ENCODE measurements around the gene GOLGA3. TPM values are rescaled to one million over a fixed set of nuclear protein-coding genes. Genes with fewer than 3 reads are reported as not detected.
"Not testable (repeated sequence)": the region's sequence is repeated elsewhere in the genome, so short reads cannot be mapped to it uniquely, and the experiment has no call there.

The GOLGA3 gene, protein sequence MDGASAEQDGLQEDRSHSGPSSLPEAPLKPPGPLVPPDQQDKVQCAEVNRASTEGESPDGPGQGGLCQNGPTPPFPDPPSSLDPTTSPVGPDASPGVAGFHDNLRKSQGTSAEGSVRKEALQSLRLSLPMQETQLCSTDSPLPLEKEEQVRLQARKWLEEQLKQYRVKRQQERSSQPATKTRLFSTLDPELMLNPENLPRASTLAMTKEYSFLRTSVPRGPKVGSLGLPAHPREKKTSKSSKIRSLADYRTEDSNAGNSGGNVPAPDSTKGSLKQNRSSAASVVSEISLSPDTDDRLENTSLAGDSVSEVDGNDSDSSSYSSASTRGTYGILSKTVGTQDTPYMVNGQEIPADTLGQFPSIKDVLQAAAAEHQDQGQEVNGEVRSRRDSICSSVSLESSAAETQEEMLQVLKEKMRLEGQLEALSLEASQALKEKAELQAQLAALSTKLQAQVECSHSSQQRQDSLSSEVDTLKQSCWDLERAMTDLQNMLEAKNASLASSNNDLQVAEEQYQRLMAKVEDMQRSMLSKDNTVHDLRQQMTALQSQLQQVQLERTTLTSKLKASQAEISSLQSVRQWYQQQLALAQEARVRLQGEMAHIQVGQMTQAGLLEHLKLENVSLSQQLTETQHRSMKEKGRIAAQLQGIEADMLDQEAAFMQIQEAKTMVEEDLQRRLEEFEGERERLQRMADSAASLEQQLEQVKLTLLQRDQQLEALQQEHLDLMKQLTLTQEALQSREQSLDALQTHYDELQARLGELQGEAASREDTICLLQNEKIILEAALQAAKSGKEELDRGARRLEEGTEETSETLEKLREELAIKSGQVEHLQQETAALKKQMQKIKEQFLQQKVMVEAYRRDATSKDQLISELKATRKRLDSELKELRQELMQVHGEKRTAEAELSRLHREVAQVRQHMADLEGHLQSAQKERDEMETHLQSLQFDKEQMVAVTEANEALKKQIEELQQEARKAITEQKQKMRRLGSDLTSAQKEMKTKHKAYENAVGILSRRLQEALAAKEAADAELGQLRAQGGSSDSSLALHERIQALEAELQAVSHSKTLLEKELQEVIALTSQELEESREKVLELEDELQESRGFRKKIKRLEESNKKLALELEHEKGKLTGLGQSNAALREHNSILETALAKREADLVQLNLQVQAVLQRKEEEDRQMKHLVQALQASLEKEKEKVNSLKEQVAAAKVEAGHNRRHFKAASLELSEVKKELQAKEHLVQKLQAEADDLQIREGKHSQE (N-terminal part only)
- polyA plus RNA-seq: 10.5 to 23.5 TPM (median 11.0 TPM) in 3 replicates
- 20.0 TPM for polyA plus RNA-seq (2011; ENCODE audit: low read depth)
- 8.6 and 12.4 TPM in 2 replicates for polyA plus RNA-seq (2011; cell fraction: cytosol; rRNA removed)
- polyA plus RNA-seq (2011; cell fraction: nucleus; rRNA removed): 40.0 and 41.3 TPM in 2 replicates
- 13.0 and 25.2 TPM in 2 replicates for polyA plus RNA-seq (2012; ENCODE audit: low replicate concordance)
- 34.7 to 82.1 TPM (median 41.6 TPM) in 3 replicates for polyA minus RNA-seq
- polyA minus RNA-seq (2011; cell fraction: cytosol; rRNA and poly(A)+ RNA removed): 48.7 TPM
- 47.3 and 63.0 TPM in 2 replicates for polyA minus RNA-seq (2011; cell fraction: nucleus; rRNA and poly(A)+ RNA removed)

DNA sequence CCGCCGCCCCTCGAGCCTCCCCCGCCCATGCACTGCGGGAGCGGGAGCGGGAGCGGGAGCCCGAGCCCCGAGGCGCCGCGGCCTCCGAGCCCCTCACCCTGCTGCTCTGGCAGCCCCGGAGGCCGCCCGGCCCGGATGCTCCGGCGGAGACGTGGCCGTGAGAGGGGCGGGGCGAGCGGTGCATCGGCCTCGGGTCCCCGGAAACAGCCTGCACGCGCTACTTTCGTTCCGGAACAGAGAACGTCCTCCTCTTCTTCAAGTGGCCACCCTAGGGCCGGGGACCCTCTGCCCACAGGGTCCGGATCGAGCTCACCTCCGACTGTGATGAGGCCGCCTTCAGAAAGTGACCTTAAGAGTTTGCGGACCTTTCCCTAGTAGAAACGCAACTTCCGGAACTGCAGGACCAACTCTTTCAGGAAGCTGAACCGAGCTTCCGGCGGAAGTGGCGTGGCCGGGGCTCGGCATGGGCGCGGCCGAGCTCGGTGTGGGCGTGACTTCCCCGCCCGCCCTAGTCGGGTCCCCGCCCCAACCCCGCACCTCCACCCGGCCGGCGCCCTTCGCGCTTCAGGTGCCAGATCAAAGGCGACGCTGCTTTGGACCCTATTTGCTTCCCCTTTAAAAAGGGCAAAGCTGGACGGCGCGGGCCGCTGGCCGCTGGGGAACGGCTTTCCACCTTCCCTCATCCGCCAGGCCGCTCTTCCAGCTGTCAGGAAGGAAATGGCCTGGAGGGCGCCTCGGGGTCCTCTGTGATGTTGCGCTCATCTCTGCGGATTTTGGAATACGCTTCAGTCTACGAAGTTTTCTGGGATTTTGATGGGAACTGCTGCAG, at the start of gene GOLGA3:
Gene GOLGA3 (minus strand): TSS at position 164 of the 829 bp plus-strand sequence. CDS start 6,741 bp downstream, outside the sequence.
- peaks cover 15% of the 10 kb centered on the region for H3K4me1 ChIP-seq (ENCODE audit: control insufficient read depth, extremely low read depth, insufficient read depth, low read length)
- H3K36me3 ChIP-seq (ENCODE audit: control insufficient read depth in 2 of 2, extremely low read depth in 1 of 2, insufficient read depth in 2 of 2, low read length in 2 of 2): peaks cover 26 to 27% of the 10 kb centered on the region in 2 experiments
- peak within 1 kb of the TSS; percentile 98 for H2AFZ ChIP-seq (ENCODE audit: control insufficient read depth, low read length)
- TF ChIP-seq, protein P1, sequence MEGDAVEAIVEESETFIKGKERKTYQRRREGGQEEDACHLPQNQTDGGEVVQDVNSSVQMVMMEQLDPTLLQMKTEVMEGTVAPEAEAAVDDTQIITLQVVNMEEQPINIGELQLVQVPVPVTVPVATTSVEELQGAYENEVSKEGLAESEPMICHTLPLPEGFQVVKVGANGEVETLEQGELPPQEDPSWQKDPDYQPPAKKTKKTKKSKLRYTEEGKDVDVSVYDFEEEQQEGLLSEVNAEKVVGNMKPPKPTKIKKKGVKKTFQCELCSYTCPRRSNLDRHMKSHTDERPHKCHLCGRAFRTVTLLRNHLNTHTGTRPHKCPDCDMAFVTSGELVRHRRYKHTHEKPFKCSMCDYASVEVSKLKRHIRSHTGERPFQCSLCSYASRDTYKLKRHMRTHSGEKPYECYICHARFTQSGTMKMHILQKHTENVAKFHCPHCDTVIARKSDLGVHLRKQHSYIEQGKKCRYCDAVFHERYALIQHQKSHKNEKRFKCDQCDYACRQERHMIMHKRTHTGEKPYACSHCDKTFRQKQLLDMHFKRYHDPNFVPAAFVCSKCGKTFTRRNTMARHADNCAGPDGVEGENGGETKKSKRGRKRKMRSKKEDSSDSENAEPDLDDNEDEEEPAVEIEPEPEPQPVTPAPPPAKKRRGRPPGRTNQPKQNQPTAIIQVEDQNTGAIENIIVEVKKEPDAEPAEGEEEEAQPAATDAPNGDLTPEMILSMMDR (optimal IDR thresholded peaks at IDR 0.05 in 1 of 3, IDR thresholded peaks at IDR 0.05 in 1 of 3, conservative IDR thresholded peaks at IDR 0.05 in 1 of 3; ENCODE audit: extremely low read depth in 1 of 3, insufficient read depth in 2 of 3, low read length in 3 of 3): no peak
- TF ChIP-seq EZH2 (IDR thresholded peaks at IDR 0.05; ENCODE audit: low read length): no peak
- DNase-seq (ENCODE audit: low read depth, low spot score) (peak; percentile 52), FAIRE-seq (no peak)
- no peaks in the 10 kb centered on the region for H3K27me3 ChIP-seq (ENCODE audit: control insufficient read depth, extremely low read depth, insufficient read depth, low read length)
- peak within 1 kb of the TSS; percentile 81 for H3K4me2 ChIP-seq (ENCODE audit: control insufficient read depth, extremely low read depth, insufficient read depth, low read depth, low read length)
- no peaks in the 10 kb centered on the region for H3K9me3 ChIP-seq (ENCODE audit: control insufficient read depth, low read depth, low read length)
- H3K27ac ChIP-seq (ENCODE audit: control insufficient read depth, insufficient read depth, low read length): peak within 1 kb of the TSS; percentile 99
- peaks cover 3% of the 10 kb centered on the region for H4K20me1 ChIP-seq (ENCODE audit: control insufficient read depth, extremely low read depth, insufficient read depth, low read length)
- dilution Hi-C loops (cut with MboI; ENCODE audit: extremely low pct_ligation_motif_present, low sequenced_read_pairs): no loop called here
- peaks cover 44% of the 10 kb centered on the region for H3K79me2 ChIP-seq (ENCODE audit: control insufficient read depth, insufficient read depth, low read length)
- peak within 1 kb of the TSS; percentile 98 for H3K9ac ChIP-seq (ENCODE audit: control insufficient read depth, extremely low read depth, insufficient read depth, low read length)
- H3K9me1 ChIP-seq (ENCODE audit: control insufficient read depth, extremely low read depth, insufficient read depth, low read length): peaks cover 2% of the 10 kb centered on the region
- peak within 1 kb of the TSS; percentile 89 to 98 (median 93) for H3K4me3 ChIP-seq (ENCODE audit: control insufficient read depth in 2 of 3, extremely low read depth in 1 of 3, insufficient read depth in 2 of 3, low read depth in 1 of 3, low read length in 3 of 3)

DNA sequence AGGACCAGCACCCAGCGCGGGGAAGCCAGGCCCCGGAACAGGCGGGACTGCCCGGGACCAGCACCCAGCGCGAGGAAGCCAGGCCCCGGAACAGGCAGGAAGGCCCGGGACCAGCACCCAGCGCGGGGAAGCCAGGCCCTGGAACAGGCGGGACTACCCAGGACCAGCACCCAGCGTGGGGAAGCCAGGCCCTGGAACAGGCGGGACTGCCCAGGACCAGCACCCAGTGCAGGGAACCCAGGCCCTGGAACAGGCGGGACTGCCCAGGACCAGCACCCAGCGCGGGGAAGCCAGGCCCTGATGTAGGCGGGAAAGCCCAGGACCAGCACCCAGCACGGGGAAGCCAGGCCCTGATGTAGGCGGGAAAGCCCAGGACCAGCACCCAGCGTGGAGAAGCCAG, 46.0 kb upstream of the GOLGA3 start:
- H3K4me3 ChIP-seq (ENCODE audit: control insufficient read depth in 2 of 3, extremely low read depth in 1 of 3, insufficient read depth in 2 of 3, low read depth in 1 of 3, low read length in 3 of 3); H3K9me3 ChIP-seq (ENCODE audit: control insufficient read depth, low read depth, low read length); H3K4me1 ChIP-seq (ENCODE audit: control insufficient read depth, extremely low read depth, insufficient read depth, low read length); H3K27ac ChIP-seq (ENCODE audit: control insufficient read depth, insufficient read depth, low read length); DNase-seq (ENCODE audit: low read depth, low spot score); H3K4me2 ChIP-seq (ENCODE audit: control insufficient read depth, extremely low read depth, insufficient read depth, low read depth, low read length); H3K9ac ChIP-seq (ENCODE audit: control insufficient read depth, extremely low read depth, insufficient read depth, low read length); H3K27me3 ChIP-seq (ENCODE audit: control insufficient read depth, extremely low read depth, insufficient read depth, low read length); H2AFZ ChIP-seq (ENCODE audit: control insufficient read depth, low read length); H3K79me2 ChIP-seq (ENCODE audit: control insufficient read depth, insufficient read depth, low read length); H3K9me1 ChIP-seq (ENCODE audit: control insufficient read depth, extremely low read depth, insufficient read depth, low read length); FAIRE-seq; H4K20me1 ChIP-seq (ENCODE audit: control insufficient read depth, extremely low read depth, insufficient read depth, low read length); dilution Hi-C loops (cut with MboI; ENCODE audit: extremely low pct_ligation_motif_present, low sequenced_read_pairs): not testable (repeated sequence)
- peaks cover 23 to 41% of the 10 kb centered on the region in 2 experiments for H3K36me3 ChIP-seq (ENCODE audit: control insufficient read depth in 2 of 2, extremely low read depth in 1 of 2, insufficient read depth in 2 of 2, low read length in 2 of 2)

Data from keratinocyte (primary cell).